Measurements from ENCODE around the gene SLC10A6. TPM values are rescaled to one million over a fixed set of nuclear protein-coding genes. Genes with fewer than 3 reads are reported as not detected.

Gene SLC10A6
- total and polyA plus RNA-seq, 9 of the 15 experiments (the other 6 are each of a cell fraction or from before 2014, with no cell fraction given), result not detected

- peak; percentile 79 for TF ChIP-seq MGA (IDR thresholded peaks at IDR 0.05)
- no peak for TF ChIP-seq ZNF76 (CRISPR knock-in tag; IDR thresholded peaks at IDR 0.05; ENCODE audit: borderline replicate concordance)
- TF ChIP-seq KAT7 (CRISPR knock-in tag; IDR thresholded peaks at IDR 0.05; ENCODE audit: borderline replicate concordance), result 0 out of 2 replicates have a peak, but pooled peaks have one; percentile 50
- peak; percentile 86 for TF ChIP-seq ZBTB1 (CRISPR knock-in tag; IDR thresholded peaks at IDR 0.05; ENCODE audit: borderline replicate concordance, low read depth)
- peak in 1 of 2 experiments; percentile 32; a peak in 1 of 4 replicates for TF ChIP-seq MAZ (CRISPR knock-in tag; conservative IDR thresholded peaks at IDR 0.05 in 1 of 2, IDR thresholded peaks at IDR 0.05 in 1 of 2)
- TF ChIP-seq FOXP1 (CRISPR knock-in tag; IDR thresholded peaks at IDR 0.05), result peak; percentile 86
- no peak for TF ChIP-seq CHAMP1 (IDR thresholded peaks at IDR 0.05)
- 0 out of 2 replicates have a peak, but pooled peaks have one; percentile 21 for TF ChIP-seq ZEB2 (IDR thresholded peaks at IDR 0.05)
- TF ChIP-seq ZFX (CRISPR knock-in tag; IDR thresholded peaks at IDR 0.05), result peak; percentile 78
Measured at GRCh38 chr4:86891762-86892635, 42.8 kb upstream of the SLC10A6 start, which contains the start of gene C4orf36 (continued).
